Measurements from ENCODE around the gene OR52E4.

DNA sequence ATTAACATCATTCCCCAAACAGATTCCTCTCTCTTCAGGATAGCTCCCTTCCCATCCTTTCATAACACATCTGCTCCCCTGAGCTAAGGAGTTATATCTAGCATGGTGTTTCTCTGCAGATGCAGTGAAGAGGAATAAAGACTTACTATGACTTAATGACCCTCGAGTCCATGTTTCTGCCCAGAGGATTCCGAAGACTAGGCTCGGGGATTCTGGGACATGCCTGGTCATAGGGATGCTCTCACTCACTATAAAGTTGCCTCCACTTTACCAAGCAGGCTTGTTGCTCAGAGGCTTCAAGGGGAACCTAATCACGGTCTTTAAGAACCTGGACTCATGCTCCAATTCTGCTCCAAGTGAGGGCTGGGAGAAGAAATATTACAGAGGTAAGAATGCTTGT, at the start of gene OR52E4:
- TF ChIP-seq EP300 (IDR thresholded peaks at IDR 0.05; ENCODE audit: borderline replicate concordance) (no peak), TAF1 (IDR thresholded peaks at IDR 0.05; ENCODE audit: low read depth) (no peak), RAD21 (IDR thresholded peaks at IDR 0.05; ENCODE audit: low read depth) (no peak), MAX (IDR thresholded peaks at IDR 0.05) (no peak), FOXM1 (IDR thresholded peaks at IDR 0.05; ENCODE audit: borderline replicate concordance, low read depth) (no peak), REST (IDR thresholded peaks at IDR 0.05; ENCODE audit: low read depth) (no peak), TCF12 (IDR thresholded peaks at IDR 0.05; ENCODE audit: low read depth) (no peak), EGR1 (IDR thresholded peaks at IDR 0.05) (no peak), YY1 (IDR thresholded peaks at IDR 0.05; ENCODE audit: low read depth) (no peak), TEAD4 (IDR thresholded peaks at IDR 0.05) (no peak), CREB1 (IDR thresholded peaks at IDR 0.05; ENCODE audit: low read depth) (no peak), CEBPB (IDR thresholded peaks at IDR 0.05) (no peak), NFIC (IDR thresholded peaks at IDR 0.05) (no peak)
- TF ChIP-seq, protein P1, sequence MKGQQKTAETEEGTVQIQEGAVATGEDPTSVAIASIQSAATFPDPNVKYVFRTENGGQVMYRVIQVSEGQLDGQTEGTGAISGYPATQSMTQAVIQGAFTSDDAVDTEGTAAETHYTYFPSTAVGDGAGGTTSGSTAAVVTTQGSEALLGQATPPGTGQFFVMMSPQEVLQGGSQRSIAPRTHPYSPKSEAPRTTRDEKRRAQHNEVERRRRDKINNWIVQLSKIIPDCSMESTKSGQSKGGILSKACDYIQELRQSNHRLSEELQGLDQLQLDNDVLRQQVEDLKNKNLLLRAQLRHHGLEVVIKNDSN (IDR thresholded peaks at IDR 0.05): no peak

Measured in Ishikawa (cell line).